22Rv1 (cell line): Measurements from ENCODE around the gene CTXN2.

Experiments used
- CTCF ChIP-seq: fragments of 450-650 bp; IDR thresholded peaks from 2 replicates; pipeline ENCODE4 v1.5.1; 2017; ENCODE audit warnings: mild to moderate bottlenecking
- ZFX ChIP-seq: fragments of 450-650 bp; IDR thresholded peaks from 2 replicates; pipeline ENCODE4 v1.6.1; 2017; ENCODE audit warnings: antibody characterized with exemption, borderline replicate concordance

GRCh38 chr15:48253172-48253571 is 61.7 kb downstream of the CTXN2 start:
- TF ChIP-seq CTCF (no peak), ZFX (no peak)
